Measurements from ENCODE around the gene ACOT7. TPM values are rescaled to one million over a fixed set of nuclear protein-coding genes. Genes with fewer than 3 reads are reported as not detected.
"Not testable (repeated sequence)": the region's sequence is repeated elsewhere in the genome, so short reads cannot be mapped to it uniquely, and the experiment has no call there.

ACOT7 gene
- total RNA-seq, 4 donors from 2014 or later = 3.7 to 13.4 (median 6.3) TPM

DNA sequence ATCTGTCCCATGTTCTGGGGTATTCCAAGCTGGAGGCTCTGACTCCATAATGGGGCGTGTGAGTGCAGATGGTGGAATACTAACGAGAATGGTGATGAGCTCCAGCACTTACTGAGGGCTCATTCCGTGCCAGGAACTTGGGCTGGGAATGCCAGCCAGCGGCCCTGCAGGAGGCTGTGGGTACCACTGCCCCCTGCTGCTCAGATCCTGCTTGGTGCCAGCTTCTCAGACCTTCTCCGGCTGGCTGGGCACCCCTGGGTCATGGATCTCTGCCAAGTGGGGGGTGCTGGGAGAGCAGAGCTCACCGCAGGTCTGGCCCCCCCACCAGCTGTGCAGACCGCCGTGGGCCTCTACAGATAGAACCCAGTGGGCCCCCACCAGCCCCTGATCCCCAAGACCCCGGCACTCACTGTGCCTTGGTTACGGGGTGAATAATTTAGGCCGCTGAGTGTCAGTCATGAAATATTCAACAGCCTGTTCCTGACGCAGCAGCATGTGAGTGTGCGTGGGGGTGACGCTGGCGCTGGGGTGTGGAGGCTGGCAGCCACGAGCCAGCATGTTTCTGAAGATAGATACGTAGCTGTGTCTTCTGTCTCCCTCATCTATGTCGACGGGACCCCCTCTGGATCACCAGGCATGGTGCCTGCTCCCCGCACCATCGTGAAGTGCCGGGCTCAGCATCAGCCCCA lies 43.6 kb upstream of the ACOT7 start:
- H3K36me3 ChIP-seq; intact Hi-C loops (cut with DNase I); H3K27me3 ChIP-seq; H3K27ac ChIP-seq; H3K4me3 ChIP-seq (replicated peaks in 1 of 3); H3K9me3 ChIP-seq: not testable (repeated sequence)
- 62 to 77% methylated on average over 7 to 20 of the region's 22 CpGs for WGBS, 2 donors
- peaks cover 0 to 11% of the 10 kb centered on the region in 2 donors for H3K4me1 ChIP-seq
- TF ChIP-seq, protein P1, sequence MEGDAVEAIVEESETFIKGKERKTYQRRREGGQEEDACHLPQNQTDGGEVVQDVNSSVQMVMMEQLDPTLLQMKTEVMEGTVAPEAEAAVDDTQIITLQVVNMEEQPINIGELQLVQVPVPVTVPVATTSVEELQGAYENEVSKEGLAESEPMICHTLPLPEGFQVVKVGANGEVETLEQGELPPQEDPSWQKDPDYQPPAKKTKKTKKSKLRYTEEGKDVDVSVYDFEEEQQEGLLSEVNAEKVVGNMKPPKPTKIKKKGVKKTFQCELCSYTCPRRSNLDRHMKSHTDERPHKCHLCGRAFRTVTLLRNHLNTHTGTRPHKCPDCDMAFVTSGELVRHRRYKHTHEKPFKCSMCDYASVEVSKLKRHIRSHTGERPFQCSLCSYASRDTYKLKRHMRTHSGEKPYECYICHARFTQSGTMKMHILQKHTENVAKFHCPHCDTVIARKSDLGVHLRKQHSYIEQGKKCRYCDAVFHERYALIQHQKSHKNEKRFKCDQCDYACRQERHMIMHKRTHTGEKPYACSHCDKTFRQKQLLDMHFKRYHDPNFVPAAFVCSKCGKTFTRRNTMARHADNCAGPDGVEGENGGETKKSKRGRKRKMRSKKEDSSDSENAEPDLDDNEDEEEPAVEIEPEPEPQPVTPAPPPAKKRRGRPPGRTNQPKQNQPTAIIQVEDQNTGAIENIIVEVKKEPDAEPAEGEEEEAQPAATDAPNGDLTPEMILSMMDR (IDR thresholded peaks at IDR 0.05) = peak in 2 of 6 experiments; percentile 5 to 28
- peak; percentile 25 to 38 for DNase-seq

DNA sequence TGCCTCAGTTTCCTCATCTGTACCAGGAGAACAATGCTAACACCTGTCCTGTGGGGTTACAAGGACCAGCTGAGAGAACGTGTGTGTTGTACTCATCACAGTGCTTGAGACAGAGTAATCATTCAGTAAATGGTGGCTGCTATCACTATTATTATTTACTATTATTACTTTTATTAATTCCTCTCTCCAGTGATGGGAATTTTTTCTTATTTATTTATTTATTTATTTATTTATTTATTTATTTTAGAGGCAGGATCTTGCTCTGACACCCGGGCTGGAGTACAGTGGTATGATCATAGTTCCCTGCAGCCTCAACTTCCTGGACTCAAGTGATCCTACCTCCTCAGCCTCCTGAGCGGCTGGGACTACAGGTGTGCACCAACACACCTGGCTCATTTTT lies 42.7 kb upstream of the ACOT7 start:
- intact Hi-C loops (cut with DNase I); H3K9me3 ChIP-seq; H3K27ac ChIP-seq; H3K36me3 ChIP-seq; DNase-seq; H3K27me3 ChIP-seq; H3K4me3 ChIP-seq (replicated peaks in 1 of 3): not testable (repeated sequence)
- H3K4me1 ChIP-seq = peaks cover 0 to 11% of the 10 kb centered on the region in 2 donors
- WGBS, 2 donors = 78 to 87% methylated on average over 3 of the region's 3 CpGs

DNA sequence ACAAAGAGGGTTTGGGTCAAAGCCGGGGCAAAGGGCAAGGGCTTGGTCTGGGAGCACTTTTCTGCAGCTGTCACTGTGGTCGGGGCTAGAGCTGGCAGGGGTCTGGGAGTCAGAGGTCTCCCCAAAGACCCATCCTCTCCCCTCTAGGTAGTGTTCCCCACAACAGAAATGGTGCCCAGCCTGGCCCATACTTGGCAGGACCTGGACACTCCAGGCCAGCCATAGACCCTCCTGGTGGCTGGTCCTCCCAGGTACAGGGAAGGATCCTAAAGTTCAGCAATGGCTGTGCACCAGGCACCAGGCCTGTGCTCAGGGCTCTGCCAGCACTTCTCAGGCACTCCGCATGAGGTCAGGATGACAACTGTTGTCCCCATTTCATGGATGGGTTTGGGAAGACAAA lies 42.0 kb upstream of the ACOT7 start:
- no peak for DNase-seq
- TF ChIP-seq POLR2A (IDR thresholded peaks at IDR 0.05) = no peak
- TF ChIP-seq, protein P1 (IDR thresholded peaks at IDR 0.05) = no peak
- H3K36me3 ChIP-seq = no peaks in the 10 kb centered on the region
- intact Hi-C loops (cut with DNase I) = no loop called here
- H3K27me3 ChIP-seq = no peaks in the 10 kb centered on the region
- 72% methylated on average over 3 of the region's 3 CpGs; no CpG with 5 or more reads in 1 of the 2 donors for whole genome bisulfite sequencing, 2 donors
- H3K9me3 ChIP-seq = no peaks in the 10 kb centered on the region
- H3K27ac ChIP-seq = no peak overlapping the region
- H3K4me1 ChIP-seq = peaks cover 0 to 9% of the 10 kb centered on the region in 2 donors
- no peak overlapping the region for H3K4me3 ChIP-seq (replicated peaks in 1 of 3)

DNA sequence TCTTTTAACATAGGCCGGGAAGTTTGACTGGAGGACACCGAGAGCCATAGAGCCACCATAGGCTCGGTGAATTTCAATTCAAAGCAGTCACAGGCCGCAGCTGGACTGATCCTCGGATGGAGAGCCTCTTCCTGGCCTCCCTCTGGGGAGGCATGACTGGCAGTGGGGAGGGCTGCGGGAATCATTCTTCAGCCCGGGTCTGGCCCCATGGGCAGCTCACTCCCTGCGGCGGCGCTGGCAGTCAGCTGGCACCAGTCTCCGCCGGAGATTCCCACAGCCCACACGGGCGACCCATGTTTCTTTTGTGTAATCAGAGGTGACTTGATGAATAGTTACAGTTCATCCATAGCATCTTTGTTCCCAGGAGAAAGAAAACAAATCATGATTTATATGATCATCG lies 41.6 kb upstream of the ACOT7 start:
- TF ChIP-seq, protein P1 (IDR thresholded peaks at IDR 0.05) = no peak
- DNase-seq = no peak
- Histone ChIP-seq H3K4me3 (replicated peaks in 1 of 3) (no peak overlapping the region), H3K27ac (no peak overlapping the region), H3K36me3 (no peaks in the 10 kb centered on the region), H3K4me1 (peaks cover 0 to 5% of the 10 kb centered on the region in 2 donors), H3K9me3 (no peaks in the 10 kb centered on the region), H3K27me3 (no peaks in the 10 kb centered on the region)
- intact Hi-C loops (cut with DNase I) = no loop called here
- 81 to 88% methylated on average over 14 to 15 of the region's 15 CpGs for WGBS, 2 donors

DNA sequence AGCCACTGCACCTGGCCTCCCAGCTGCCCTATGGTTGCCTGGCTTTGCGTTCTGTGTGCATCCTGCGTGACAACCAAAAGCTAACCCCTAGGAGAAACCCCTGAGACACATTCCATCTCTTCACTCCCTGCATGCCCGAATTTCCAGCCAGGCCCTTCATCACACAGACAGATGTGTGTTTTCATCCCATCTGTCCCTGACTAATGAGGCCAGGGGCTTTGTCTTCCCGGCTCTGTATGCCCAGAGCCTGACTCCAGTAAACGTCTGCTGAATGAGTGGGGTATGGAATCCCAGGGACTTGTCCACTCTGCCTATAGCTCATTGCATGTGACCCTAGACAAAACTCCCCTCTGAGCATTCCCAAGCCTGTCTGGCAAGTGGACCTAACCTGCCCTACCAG lies 40.6 kb upstream of the ACOT7 start:
- Histone ChIP-seq H3K9me3 (no peaks in the 10 kb centered on the region), H3K27ac (no peak overlapping the region), H3K27me3 (no peaks in the 10 kb centered on the region), H3K36me3 (no peaks in the 10 kb centered on the region), H3K4me1 (peaks cover 0 to 1% of the 10 kb centered on the region in 2 donors), H3K4me3 (replicated peaks in 1 of 3) (no peak overlapping the region)
- TF ChIP-seq POLR2A (IDR thresholded peaks at IDR 0.05) = no peak
- TF ChIP-seq, protein P1 (IDR thresholded peaks at IDR 0.05) = no peak
- intact Hi-C loops (cut with DNase I) = no loop called here
- no peak for DNase-seq
- WGBS, 2 donors = 77% methylated on average over 5 of the region's 5 CpGs

DNA sequence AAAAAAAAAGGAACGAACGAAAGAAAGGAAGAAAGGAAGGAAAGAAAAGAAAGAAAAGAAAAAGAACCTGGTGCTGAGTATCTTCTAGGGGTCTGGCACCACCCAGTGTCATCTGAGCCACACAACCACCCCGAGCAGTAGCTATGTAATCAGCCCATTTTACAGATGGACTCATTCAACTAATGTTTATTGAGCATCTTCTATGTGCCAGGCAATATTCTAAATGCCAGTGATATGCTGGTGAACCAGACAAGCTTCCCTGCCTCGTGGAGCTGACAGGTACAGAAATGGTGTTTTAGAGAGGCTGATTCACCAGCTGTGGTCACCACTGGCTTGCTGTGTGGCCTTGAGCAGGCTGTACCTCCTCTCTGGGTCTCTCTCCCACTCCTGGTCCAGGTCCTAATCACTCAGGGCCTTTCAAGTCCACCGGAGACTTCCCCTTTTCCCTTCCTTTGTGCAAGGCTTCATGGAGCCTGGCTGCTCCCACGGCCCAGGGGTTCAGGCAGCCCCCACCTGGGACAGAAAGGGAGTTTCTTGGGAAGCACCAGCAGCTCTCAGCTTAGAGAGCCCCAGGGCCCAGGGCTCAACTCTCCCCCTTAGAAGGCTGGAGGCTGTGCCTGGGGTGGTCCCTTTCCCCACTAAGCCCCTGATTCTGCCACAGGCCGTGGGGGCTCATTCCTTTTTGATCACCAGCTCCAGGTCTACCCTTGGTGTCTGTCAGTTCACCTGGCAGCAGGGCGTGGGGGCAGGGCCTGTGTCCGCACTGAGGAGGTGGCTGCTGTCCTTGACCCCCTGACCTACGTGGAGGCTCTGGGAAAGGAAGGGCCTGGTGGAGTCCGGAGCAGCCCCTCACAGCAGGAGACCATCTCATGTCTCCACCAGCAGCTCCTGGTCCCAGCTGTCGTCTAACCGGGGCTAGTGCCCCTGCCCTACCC lies 38.3 kb upstream of the ACOT7 start:
- H3K4me1 ChIP-seq; H3K36me3 ChIP-seq; H3K27ac ChIP-seq; intact Hi-C loops (cut with DNase I); DNase-seq; H3K9me3 ChIP-seq; H3K27me3 ChIP-seq; H3K4me3 ChIP-seq (replicated peaks in 1 of 3): not testable (repeated sequence)
- WGBS, 2 donors = 75 to 78% methylated on average over 6 to 13 of the region's 13 CpGs

DNA sequence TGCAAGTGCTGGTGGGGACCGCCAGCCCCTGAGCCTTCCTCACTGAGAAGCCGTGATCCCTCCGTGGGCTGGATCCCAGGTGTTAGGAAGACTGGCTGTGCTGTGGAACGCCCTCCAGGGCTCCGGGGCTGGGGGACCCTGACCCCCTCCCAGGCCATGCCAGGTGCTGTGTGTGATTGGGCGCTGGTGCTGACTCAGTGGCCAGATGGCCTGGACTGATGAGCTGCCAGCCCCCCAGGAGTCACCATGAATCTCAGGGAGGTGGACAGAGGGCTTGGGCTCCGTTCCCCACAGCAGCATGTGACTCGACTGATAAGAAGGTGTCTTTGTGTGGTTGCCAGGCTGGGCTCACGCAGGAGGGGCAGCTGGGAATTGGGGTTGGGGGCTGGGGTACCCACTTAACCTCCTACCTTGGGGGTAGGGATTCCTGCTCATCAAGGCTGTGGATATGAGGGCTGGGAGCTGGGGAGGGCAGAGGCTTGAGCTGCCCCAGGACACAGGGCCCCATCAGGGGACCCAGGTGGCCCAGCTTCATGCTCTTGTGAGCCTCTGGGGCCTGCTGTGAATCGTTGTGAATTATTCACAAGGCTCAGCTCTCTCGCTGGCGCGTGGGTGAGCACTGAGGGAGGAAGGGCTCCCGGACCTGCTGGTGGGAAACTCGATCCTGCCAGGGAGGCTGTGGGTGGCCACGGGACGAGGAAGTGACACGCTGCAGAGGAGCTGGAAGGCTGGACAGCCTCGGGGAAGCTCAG lies 36.3 kb upstream of the ACOT7 start:
- DNase-seq; intact Hi-C loops (cut with DNase I); H3K27ac ChIP-seq; H3K9me3 ChIP-seq; H3K4me1 ChIP-seq; H3K4me3 ChIP-seq (replicated peaks in 1 of 3); H3K36me3 ChIP-seq: not testable (repeated sequence)
- 13 to 35% methylated on average over 3 to 16 of the region's 19 CpGs for WGBS, 2 donors
- peaks cover 16% of the 10 kb centered on the region for H3K27me3 ChIP-seq

DNA sequence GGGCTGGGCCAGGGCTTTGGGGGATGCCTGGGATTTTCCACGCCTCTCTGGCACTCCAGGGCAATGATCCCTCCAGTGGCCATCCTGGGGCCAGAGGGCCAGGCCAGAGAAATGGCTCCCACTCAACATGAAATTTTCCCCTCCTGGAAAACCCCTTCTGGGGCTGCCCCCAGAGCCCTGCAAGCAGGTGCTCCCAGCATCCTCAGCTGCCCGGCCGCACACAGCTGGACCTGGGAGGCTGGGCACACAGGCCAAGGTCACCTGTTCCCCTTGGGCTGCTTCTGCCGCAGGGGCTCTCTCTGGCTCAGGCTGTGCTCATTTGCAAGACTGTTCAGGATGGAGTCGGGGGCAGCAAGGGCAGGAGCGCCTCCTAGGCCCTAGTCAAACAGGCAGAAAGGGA lies 34.9 kb upstream of the ACOT7 start:
- H3K9me3 ChIP-seq; H3K4me3 ChIP-seq (replicated peaks in 1 of 3); H3K27ac ChIP-seq; H3K36me3 ChIP-seq; DNase-seq; intact Hi-C loops (cut with DNase I): not testable (repeated sequence)
- 76 to 100% methylated on average over 1 to 2 of the region's 6 CpGs for WGBS, 2 donors
- Histone ChIP-seq H3K27me3 (peaks cover 23% of the 10 kb centered on the region), H3K4me1 (peaks cover 9 to 20% of the 10 kb centered on the region in 2 donors)
